ENCODE measurements around the gene CCNI.

GRCh38 chr4:77007358-77008230, 68.2 kb downstream of the CCNI start:
- no peak for TF ChIP-seq CTCF (IDR thresholded peaks at IDR 0.05)
- no peak for TF ChIP-seq POLR2A (IDR thresholded peaks at IDR 0.05)
